CD4-positive, alpha-beta T cell treated with Interleukin-17A for 1 hour (primary cell): Measurements from ENCODE around the gene C5orf52.
"Not testable (repeated sequence)": the region's sequence is repeated elsewhere in the genome, so short reads cannot be mapped to it uniquely, and the experiment has no call there.

Experiments
- DNase-seq: peaks from one replicate; pipeline ENCODE4 v3.0.0-alpha.2; 2020

Gene C5orf52

GRCh38 chr5:157679801-157680200, 8.5 kb downstream of the C5orf52 start:
- no peak for DNase-seq

- DNase-seq = no peak
Measured at GRCh38 chr5:157680239-157680638, 8.9 kb downstream of the C5orf52 start.

GRCh38 chr5:157681048-157681447, 9.7 kb downstream of the C5orf52 start:
- DNase-seq = no peak

GRCh38 chr5:157682257-157682656, 10.9 kb downstream of the C5orf52 start:
- DNase-seq = no peak

- DNase-seq = not testable (repeated sequence)
Measured at GRCh38 chr5:157686276-157687197, 15.2 kb downstream of the C5orf52 start.

GRCh38 chr5:157687198-157687554, 15.8 kb downstream of the C5orf52 start:
- DNase-seq = no peak

GRCh38 chr5:157689942-157690689, 18.8 kb downstream of the C5orf52 start:
- DNase-seq = peak; percentile 34

GRCh38 chr5:157690690-157691433, 19.5 kb downstream of the C5orf52 start:
- no peak for DNase-seq

- not testable (repeated sequence) for DNase-seq
Measured at GRCh38 chr5:157693816-157694215, 22.5 kb downstream of the C5orf52 start.

GRCh38 chr5:157696154-157696553, 24.8 kb downstream of the C5orf52 start:
- not testable (repeated sequence) for DNase-seq

- not testable (repeated sequence) for DNase-seq
Measured at GRCh38 chr5:157698674-157699073, 27.3 kb downstream of the C5orf52 start.

GRCh38 chr5:157703736-157704135, 32.4 kb downstream of the C5orf52 start:
- no peak for DNase-seq

- DNase-seq = no peak
Measured at GRCh38 chr5:157708866-157709265, 37.5 kb downstream of the C5orf52 start.

GRCh38 chr5:157709346-157709745, 38.0 kb downstream of the C5orf52 start:
- DNase-seq = no peak

GRCh38 chr5:157710431-157710830, 39.1 kb downstream of the C5orf52 start:
- DNase-seq = no peak

- DNase-seq = no peak
Measured at GRCh38 chr5:157710882-157711281, 39.5 kb downstream of the C5orf52 start.

- DNase-seq = no peak
Measured at GRCh38 chr5:157713830-157714595, 42.7 kb downstream of the C5orf52 start.

- DNase-seq = no peak
Measured at GRCh38 chr5:157714596-157714864, 43.2 kb downstream of the C5orf52 start.

- DNase-seq = peak; percentile 68
Measured at GRCh38 chr5:157718519-157718918, 47.2 kb downstream of the C5orf52 start.

GRCh38 chr5:157719245-157719644, 47.9 kb downstream of the C5orf52 start:
- DNase-seq = no peak

- DNase-seq = no peak
Measured at GRCh38 chr5:157721159-157721558, 49.8 kb downstream of the C5orf52 start.

GRCh38 chr5:157722895-157723294, 51.6 kb downstream of the C5orf52 start:
- not testable (repeated sequence) for DNase-seq

GRCh38 chr5:157726607-157727006, 55.3 kb downstream of the C5orf52 start:
- DNase-seq = not testable (repeated sequence)
